GM18907 (cell line): ENCODE results near the gene ACRBP.
"Not testable (repeated sequence)": the region's sequence is repeated elsewhere in the genome, so short reads cannot be mapped to it uniquely, and the experiment has no call there.

Experiments
- ATAC-seq: cut with Tn5 transposase; IDR thresholded peaks from one replicate; pipeline ENCODE4 v1.9.1; 2021; ENCODE audit warnings: mild to moderate bottlenecking, moderate library complexity; ENCODE audit not compliant: unreplicated experiment

Gene ACRBP

GRCh38 chr12:6618483-6619225 is 28.6 kb downstream of the ACRBP start:
- ATAC-seq: no peak

GRCh38 chr12:6615802-6616201 is 31.4 kb downstream of the ACRBP start:
- no peak for ATAC-seq

- no peak for ATAC-seq
Measured at GRCh38 chr12:6614513-6615172, 32.6 kb downstream of the ACRBP start.

GRCh38 chr12:6613776-6614512 is 33.3 kb downstream of the ACRBP start:
- ATAC-seq: no peak

DNA sequence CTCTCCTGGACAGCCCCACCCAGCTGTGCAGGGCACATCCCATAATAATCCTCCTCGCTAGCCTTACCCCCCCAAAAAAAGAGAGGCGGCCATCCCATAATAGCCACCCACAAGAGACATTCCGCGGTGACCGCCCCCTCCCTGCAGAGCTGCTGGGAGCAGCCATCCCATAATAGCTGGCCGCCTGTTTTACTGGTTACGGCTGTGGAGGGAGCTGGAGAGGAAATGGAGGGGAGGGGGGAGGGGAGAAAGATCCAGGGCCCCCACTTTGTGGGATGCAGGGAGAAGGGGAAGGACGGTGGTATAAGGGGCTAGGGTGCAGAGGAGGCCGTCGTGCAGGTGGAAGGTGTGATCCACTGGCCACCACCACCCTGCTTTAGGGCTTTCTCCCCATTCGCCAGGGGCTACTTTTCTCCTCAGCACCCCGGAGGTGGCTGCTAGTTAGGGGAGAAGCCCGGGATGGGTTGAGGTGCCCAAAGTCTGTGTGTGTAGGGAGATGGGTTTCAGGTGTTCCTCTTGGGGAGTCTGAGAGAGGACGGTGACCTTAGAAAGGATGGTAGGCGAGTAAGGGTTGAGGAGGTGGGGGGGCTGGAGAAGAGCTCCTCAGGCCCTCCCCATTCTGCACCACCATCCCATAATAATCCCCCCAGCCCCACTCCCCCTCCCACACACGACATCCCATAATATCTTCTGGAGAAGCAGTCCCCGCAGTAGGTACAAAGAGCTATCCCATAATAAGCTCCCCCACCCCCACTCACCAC is 34.0 kb downstream of the ACRBP start:
- ATAC-seq: no peak

GRCh38 chr12:6612652-6613014 is 34.6 kb downstream of the ACRBP start:
- no peak for ATAC-seq

- ATAC-seq: no peak
Measured at GRCh38 chr12:6612247-6612646, 35.0 kb downstream of the ACRBP start.

DNA sequence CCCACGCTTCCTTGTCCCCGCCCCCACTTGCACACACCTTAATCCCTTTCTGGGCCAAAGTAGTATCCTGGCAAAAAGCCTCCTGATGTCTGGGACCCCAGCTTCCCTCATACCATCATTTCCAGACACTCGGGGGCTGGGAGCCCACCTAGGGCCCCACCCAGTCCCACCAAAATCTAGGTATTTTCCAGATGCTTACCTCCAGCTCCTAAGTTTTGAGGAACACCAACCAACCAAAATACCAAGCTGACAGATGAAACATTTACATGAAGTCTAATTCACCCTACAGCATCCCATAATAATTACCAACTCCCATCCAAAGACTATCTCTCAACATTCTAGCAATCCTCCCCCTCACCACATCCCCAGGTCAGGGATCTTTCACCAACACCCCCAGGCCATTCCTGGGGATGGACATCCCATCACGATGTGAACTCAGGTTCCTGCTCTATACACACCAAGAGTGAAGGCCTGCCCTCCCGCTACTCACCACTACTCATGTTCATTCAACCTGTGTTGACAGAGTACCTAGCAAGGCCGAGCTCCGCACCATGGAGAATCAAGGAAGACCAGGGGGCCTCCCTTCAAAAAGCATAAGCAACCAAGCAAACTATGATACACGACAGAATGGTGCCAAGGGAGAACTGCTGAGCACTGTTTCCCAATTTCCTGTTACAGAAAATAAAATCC is 38.5 kb downstream of the ACRBP start:
- no peak for ATAC-seq

DNA sequence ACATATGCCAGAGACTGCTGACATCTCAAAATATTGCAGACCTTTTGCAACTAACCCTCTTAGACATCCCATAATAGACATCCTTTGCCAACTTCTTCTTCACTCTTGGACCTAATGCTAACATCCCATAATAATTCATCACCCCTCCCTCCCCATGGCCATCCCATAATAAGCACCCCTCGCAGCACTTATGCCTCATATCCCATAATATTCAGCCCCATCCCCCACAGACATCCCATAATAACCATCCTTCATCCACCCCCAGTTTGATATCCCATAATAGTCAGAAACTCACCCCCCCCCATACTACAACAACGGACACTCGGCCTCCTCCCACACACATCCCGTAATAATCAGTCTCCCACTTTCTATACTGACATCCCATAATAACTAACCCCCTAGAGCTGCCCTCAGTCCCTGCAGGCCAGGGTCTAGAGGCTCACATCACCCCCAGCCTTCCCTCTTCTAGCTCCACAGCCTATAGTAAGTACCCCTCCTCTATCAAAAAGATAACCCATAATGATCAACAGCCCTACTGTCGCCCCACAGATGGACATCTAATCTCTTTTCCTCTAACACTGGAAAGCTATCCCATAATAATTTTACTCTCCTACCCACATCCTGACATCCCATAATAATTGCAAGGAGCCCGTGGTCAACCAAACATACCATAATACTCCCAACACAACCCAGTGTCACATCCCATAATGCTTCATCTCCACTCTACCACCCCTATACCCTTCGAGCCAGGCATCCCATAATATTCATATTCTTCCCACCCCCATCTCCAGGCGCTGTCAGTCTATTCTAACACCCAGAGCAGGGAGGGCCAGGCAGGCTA is 39.3 kb downstream of the ACRBP start:
- ATAC-seq: peak; percentile 43

DNA sequence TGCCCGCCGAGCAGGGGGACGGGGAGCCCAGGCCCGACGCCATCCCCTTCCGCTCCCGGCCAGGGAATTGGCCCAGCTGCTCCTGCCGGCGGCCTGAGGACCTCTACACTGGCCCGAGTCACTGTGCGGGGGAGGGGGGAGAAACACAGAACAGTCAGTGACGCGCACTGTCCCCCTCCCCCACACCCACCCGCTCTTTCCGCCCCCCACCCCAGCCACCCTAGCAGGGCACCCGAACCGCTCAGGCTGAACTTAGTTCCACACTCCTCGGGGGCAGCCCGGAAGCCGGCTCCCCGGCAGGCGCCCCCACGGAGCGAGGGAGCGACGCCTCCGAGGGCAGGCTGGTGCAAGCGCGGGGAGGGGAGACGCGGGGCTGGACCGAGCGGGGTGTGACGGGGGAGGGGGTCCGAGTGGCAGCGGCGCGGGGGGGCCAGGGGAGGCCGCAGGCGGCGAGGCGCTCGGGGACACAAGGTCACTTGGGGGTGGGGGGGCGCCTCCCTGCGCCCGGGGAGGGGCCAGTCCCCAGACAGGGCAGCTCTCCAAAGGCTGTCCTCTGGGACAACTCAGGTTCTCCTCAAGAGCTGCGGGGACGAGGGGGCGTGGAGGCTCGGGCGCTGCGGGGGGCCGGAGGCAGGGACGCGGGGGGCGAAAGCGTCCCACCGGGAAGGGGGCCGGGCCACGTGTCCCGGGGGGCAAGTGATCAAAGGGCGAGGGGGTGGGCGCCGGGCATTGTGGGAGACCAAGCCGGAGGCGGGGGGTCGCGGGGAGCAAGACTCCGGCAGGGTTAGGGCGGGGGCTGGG is 40.7 kb downstream of the ACRBP start:
- no peak for ATAC-seq

DNA sequence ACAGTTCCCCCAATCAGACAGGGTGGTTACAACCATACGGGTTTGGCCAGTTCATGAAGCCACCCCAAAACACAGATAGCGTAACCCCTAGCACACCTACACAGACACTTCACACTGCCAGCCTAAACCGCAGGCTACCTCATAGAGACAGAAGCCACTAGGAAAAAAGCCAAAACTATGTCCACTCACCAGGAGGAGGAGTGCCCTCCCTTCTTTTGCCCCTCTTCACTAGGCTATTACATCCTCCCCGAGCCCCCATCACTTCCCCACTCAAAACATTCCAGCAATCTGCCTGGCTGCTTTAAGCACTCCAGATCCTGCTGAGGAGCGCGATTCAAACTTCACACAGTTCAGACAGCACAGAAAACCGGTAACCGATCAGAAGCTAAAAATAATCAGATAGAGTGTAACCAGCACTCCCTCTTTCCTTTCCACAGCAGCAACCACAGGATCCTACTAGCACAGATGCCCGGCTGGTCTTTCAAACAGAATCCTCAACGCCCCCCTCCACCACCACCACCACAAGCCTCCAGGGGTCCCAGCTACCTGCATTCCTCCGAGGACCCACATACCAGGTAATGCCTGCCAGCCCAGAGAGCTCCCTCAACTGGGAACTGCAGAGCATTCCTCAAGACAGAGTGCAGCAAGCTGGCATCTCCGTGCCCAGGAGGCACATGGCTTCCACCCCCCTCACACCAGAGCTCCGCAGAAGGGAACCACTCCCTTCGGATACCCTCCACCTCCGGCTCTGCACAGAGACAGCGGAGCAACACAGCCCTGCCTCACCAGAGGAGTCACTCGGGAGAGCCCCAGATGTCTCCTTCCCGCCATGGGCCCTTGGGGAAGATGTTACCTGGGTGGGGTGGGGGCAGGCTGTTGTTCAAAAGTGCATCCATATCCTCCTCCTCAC is 41.6 kb downstream of the ACRBP start:
- ATAC-seq: no peak

- ATAC-seq: no peak
Measured at GRCh38 chr12:6604259-6605029, 42.8 kb downstream of the ACRBP start.

DNA sequence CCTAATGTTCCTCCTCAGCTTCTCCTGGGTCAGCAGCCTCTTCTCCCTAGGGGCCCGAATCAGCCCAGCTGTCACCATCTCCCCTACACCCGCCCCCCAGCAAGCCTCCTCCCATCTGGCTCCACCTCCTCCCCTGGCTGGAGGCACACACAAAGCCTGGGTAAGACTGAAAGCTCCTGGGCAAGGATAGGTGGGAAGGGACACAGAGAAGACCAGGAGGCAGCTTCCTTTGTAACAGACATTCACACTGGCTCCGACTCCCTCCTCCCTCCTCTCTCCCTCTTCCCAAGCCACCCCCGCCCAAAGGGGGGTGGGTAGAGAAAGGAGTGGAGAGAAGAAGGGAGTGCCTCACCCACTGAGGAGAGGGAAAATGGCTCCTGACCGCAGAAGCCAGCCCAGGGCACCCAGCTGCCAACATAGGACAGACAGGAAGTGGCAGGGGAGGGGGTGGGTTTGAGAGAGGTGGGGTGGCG is 44.1 kb downstream of the ACRBP start:
- no peak for ATAC-seq

- no peak for ATAC-seq
Measured at GRCh38 chr12:6602526-6602925, 44.7 kb downstream of the ACRBP start.

GRCh38 chr12:6595673-6596072 is 51.6 kb downstream of the ACRBP start:
- not testable (repeated sequence) for ATAC-seq

DNA sequence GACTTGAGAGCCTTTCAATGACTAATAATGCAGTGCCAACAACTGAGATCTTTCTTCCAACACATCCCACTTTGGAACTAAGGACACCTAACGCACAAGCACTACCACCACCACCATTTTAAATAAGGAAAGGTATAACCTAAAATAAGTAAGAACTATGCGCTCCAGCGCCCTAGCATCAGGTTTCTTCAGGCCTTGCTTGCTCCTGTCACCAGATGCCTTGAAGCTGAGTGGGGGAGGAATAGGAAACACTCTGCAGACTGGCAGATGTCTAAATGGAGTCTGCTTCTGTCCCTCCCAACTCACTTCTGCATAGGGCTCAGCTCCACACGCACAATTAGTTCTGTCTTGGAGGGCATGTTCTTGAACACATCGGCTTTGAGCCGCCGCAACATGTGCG is 55.1 kb downstream of the ACRBP start:
- no peak for ATAC-seq
